Hematopoietic multipotent progenitor cell treated with erythropoietin and hydrocortisone succinate and interleukin-3 and kit ligand, for 17 days (in vitro differentiated cells): ENCODE data around the gene CDH13.

ENCODE experiments used
- DNase-seq: peaks from one replicate; pipeline ENCODE4 v3.0.0-alpha.2; 2015; ENCODE audit warnings: low spot score

The CDH13 gene

GRCh38 chr16:83356266-83356665, 729.5 kb downstream of the CDH13 start:
- DNase-seq: no peak

DNA sequence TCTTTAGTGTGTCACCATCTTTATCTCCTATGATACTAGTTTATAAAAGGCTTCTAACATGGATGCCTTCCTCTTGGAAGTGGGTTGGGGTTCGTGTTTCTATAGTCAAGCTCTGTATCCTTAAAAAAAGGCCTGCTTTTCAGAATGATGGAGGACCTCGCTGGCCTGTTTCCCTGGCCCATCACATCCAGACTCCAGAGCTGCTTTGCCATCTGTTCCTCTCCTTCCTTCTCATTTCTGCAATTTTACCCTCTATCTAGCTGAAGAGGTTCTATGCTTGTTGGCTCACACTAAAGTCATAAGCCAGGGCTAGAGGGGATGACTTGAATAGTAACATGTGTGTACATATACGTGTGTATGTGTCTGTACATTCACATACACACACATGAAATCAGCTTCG, 730.2 kb downstream of the CDH13 start:
- DNase-seq: no peak

DNA sequence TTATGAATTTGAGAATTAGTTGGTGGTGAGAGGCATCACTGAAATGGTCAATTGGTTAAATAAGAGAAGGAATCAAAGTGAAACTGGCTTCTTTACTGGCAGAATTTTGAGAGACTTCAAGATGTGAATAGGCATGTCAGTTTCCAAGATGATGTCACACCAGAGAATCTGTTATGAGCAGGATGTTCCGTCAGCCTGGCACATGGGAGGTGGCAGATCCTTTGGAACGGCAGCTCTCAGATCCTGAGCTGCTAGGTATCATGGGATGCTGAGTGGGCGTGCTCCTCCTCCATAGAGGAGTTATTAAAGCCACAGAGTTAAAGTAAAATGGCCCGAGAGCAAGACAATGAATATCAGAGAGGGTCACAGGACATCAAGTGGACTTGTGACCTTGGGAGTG, 736.8 kb downstream of the CDH13 start:
- DNase-seq: no peak

DNA sequence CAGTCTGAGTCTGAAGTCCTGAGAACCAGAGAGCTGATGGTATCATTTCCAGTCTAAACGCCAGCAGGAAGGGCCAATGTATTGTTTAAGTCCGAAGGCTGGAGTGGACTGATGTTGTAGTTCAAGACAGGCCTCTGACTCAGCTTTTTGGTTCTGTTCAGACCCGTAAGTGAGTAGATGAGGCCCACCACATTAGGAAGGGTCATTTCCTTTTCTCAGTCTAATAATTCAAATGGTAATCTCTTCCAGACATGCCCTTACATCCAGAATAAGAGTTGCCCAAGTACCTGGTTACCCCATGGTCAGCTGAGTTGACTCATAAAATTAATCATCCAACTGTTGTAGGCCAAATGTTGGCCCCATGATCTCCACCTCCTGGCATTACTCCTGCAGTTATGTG, 738.4 kb downstream of the CDH13 start:
- no peak for DNase-seq

DNA sequence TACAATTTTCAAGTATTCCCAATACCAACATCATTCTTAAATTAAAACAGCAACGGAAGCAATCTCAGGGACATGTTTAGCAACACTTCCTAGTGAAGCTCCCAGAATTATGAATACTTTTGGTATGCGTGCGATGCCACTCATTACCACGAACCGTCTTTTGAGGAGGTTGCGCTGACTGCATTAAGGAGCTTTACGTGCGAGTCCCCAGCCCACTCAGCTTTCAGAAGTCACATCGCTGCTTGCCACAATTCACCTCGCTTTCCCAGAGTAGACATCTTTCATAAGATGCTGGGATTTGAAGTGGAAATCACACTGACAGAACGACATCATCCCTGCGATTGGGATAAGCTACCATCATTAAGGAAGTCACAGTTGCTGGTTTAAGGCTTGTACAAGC, 739.5 kb downstream of the CDH13 start:
- no peak for DNase-seq

GRCh38 chr16:83374979-83375378, 748.2 kb downstream of the CDH13 start:
- DNase-seq: no peak

GRCh38 chr16:83389751-83390150, 763.0 kb downstream of the CDH13 start:
- no peak for DNase-seq

DNA sequence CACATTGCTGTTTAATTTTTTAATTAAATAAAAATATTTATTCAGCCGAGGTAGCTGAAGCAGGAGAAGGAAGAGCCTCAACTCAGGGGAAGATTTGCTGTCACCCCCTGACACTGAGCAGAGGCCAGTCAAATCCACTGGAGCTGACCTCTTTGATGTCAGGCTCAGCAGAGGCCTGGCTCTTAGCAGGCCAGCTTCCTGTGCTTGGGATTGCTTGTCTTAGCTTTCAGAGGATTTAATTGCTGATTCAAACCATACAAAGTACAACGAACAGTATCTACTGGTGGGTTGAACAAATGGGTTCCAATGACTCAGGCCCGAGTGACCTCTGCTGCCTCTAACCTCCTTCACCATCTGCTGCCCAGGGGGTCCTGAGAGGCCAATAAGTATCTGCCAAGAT, 764.0 kb downstream of the CDH13 start:
- DNase-seq: no peak

DNA sequence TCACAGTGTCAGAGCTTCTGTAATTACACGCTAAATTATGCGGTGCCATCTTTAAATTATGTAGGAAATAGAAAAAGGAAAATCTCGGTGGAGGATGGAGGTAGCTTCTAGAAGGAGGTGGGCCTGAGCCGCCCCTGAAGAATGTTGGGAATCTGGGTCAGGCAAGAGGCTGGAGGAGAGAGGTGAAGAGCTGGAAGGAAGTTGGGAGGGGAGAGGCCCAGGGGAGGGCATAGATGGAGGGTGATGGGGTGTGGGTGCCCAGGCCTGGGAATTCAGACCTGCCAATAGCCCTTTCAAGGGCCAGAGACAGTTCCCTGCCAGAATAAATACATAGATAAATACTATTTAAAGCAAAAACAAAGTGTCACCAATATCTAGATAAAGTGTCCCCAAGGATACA, 766.0 kb downstream of the CDH13 start:
- no peak for DNase-seq

DNA sequence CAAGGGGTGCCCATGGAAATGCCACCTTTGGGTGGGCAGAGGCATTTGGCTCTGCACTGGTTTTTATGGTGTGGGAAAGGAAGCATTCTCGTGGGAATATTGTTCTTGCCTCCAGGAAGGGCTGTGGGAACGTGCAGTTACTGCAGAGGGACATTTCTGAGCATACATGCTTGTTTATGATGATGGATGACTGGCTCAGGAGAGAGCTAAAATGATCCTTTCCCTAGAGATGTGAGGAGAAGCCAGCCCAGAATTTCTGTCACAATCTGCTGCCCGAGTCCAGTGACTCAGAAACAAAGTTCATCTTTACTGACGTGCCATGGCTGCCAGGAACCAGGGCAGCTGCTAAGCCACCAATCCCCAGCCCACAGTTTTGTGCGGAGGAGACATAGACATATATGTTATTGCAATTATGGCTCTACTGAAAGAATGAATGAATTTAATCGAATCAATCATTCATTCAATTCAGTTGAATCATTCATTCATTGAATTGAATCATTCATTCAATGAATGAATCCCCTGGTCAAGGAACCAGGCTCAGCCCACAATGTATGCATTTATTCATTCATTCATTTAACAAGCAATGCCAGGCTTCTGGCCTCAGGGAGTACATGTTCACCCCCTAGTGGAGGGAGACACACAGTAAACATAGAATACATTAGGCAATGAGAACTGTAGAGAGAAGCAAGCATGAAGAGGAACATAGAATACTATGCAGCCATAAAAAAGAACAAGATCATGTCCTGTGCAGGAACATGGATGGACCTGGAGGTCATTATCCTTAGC, 766.6 kb downstream of the CDH13 start:
- DNase-seq: no peak

DNA sequence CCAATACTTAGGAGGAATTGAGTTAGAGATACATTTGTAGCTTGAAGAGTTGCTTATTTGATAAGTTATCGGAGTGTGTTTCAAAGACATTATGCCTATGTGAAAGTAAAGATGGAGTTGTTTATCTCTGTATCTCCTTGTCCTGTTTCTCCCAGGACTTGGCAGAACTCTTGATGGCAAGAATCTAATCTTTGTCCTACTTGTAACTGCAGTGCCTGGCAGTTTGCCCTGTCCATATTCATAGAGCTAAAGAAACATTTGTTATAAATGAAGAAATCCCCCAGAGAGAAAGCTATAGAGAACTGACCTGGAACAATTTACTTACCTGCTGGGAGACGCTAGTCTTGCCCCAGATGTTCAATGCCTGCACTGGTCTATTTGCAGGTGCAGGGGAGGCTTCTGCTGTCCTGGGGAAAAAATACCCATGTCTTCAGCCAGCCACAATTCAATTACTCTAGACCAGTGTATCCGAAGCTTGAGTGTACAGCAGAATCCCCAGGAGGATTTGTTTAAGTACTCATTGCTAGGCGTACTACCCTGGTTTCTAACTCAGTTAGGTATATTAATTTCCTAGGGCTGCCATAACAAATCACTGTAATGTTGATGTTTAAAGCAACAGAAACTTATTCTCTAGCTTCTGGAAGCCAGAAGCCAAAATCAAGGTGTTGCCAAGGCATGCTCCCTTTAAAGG, 771.0 kb downstream of the CDH13 start:
- DNase-seq: no peak

DNA sequence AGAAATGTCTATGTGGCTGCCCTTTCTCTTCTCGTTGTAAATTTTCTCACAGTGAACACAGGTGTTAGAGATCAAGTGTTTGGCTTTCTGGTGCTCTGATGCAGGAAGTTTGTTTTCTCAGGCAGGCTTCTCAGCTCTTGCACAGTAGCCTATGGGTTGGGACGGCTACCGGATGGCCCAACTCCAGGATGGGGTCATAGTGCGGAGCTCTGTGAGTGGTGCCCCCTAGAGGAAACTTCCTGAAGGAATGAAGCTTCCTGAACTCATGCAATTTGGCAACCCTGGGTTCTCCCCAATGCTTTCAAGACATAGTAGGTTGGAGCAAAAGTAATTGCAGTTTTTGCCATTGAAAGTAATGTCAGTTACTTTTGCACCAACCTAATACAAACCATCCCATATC, 773.5 kb downstream of the CDH13 start:
- no peak for DNase-seq

DNA sequence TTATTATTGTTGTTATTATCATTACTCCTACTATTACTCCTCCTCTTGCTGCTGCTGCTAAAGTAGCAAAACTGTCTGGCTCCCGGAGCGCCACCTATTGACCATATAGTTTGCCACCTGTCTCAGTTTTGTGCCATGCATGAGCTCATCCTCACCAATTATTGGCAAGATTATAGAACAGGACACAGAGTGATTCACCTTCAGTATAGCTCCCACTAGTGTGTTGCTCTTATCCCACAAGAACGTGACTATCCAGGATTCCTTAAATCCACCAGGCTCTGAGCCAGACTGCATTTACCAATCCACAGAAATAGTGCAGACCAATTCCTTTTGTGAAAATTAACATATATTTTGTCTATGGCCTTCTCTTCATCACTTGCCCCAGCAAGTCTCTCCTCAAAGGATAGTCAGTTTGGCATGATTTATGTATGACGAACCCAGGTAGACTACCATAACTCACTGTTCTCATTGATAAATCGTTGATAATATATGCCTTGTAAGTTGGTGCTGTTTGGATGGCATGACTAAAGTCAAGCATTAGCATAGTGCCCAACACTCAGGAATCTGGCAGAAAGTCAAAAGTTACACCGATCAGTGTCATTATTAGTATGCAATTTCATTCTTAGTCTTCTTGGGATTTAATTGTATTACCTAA, 775.5 kb downstream of the CDH13 start:
- DNase-seq: no peak

DNA sequence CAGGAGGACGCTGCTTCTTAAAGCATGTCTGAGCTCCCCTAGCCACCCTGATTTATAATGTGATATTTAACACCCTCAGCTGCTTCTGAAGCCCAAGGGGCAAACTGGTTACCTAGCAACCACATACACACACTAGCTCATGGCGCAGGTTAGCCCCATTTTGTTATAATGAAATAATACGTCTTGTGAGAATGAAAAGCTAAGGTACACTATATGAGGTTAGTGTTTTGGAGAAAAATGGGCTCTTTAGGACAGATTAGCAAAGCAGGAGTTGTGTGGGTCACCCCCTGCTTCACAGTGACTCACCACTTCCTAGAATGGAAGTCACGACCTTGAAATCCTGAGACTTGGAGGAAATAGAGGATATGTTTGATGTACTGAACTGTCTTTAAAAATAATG, 776.2 kb downstream of the CDH13 start:
- no peak for DNase-seq

DNA sequence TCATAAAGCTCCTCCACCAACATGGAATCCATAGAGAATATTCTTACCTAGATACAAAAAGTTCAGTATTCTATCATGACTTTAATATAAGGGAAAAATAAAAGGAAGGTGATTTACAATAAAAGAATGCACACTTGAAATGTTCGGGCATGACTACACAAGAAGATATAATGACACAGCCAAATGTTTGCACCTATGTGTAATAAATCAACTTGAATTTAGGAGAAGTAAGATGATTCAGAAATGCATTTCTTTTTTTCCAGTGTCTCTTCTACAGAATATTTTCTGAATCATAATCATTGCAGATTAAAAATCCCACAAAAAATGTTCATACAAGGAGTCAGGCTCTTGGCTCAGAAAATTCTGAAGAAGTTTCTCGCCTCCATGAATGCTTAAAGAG, 777.0 kb downstream of the CDH13 start:
- no peak for DNase-seq

GRCh38 chr16:83404261-83404660, 777.5 kb downstream of the CDH13 start:
- DNase-seq: no peak

DNA sequence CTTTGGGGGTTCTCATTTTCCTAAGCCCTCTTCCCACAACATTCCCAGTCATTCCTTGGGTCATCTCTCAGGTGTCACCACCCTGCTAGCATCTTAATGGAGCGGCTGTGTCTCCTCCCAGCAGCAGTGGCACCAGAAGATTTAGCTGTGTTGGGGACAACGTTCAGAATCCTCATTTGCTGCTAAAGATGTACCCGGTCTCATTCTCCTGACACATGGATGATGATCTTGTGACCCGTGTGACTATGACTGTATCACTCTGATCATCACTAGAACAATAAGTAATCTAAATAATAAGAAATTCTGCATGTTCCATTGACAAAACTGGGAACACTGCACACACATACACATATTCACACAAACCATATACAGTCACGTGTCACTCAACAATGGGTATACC, 781.2 kb downstream of the CDH13 start:
- no peak for DNase-seq

- DNase-seq: no peak
Observed at GRCh38 chr16:83409347-83409746, 782.6 kb downstream of the CDH13 start.

GRCh38 chr16:83418565-83418964, 791.8 kb downstream of the CDH13 start:
- DNase-seq: no peak

GRCh38 chr16:83420206-83420760, 793.5 kb downstream of the CDH13 start:
- DNase-seq: no peak

GRCh38 chr16:83433201-83433600, 806.4 kb downstream of the CDH13 start:
- no peak for DNase-seq

DNA sequence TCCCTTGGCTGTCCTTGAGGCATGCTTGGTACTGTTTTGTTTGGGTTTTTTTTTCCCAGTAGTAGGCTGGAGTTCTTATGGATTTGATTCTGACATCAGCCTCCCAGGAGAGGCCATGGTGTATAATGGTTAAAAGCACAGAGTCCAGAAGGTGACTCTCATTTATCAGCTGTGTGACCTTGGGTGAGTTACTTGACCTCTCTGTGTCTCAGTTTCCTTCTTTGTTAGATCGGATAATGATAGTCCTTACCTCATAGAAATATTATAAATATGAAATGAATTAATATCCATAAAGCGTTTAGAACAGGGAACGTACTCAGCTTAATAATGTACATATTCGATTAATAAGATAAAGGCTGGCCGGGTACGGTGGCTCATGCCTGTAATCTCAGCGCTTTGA, 810.3 kb downstream of the CDH13 start:
- DNase-seq: no peak

DNA sequence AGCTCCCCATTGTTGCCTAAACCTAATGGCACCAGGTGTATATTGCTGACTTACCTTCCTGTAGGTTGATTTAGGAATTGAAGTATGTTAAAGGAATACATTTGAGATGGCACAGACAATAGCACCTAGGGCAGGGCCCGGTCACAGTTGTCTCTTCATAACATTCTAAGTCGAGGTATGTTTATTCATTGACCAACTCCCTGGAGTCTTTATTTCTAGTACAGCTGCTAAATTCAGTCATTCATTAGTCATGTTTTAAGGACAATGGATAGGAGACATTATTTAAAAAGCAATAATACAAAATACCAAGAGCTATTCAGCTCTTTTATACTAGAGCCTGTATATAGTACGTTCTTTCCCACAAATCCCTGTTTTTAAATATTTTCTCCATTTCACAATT, 811.6 kb downstream of the CDH13 start:
- DNase-seq: no peak
